Tibial nerve (tissue), 4 donors: ENCODE data around the gene DENND1A. TPM values are rescaled to one million over a fixed set of nuclear protein-coding genes. Genes with fewer than 3 reads are reported as not detected.

ENCODE experiments used
- DNase-seq, 2 donors: peaks; one replicate each; pipeline ENCODE4 v3.0.0-alpha.2; 2019; ENCODE audit warnings: low spot score in 2 of 2
- H3K27ac ChIP-seq, 4 donors: fragments of 200-600 bp; sonication (generic) in 3 of 4; one replicate each; pipeline ENCODE4 v1.5.1; 2017 to 2019; ENCODE audit warnings: mild to moderate bottlenecking in 1 of 4
- H3K27me3 ChIP-seq, 2 donors: fragments of 200-600 bp; sonication (generic) in 1 of 2; one replicate each; pipeline versions ENCODE4 v1.5.1 to v1.6.0; 2017 to 2019
- H3K36me3 ChIP-seq, 3 donors: fragments of 200-600 bp; sonication (generic); one replicate each; pipeline ENCODE4 v1.5.1; 2018 to 2019
- H3K4me1 ChIP-seq, 4 donors: fragments of 200-600 bp; sonication (generic) in 3 of 4; one replicate each; pipeline ENCODE4 v1.5.1; 2017 to 2019
- H3K4me3 ChIP-seq, 4 donors: fragments of 200-600 bp; sonication (generic) in 3 of 4; one replicate each; pipeline ENCODE4 v1.5.1; 2017 to 2019; ENCODE audit warnings: mild to moderate bottlenecking in 1 of 4, moderate library complexity in 1 of 4
- H3K9me3 ChIP-seq, 4 donors: fragments of 200-600 bp; sonication (generic) in 3 of 4; one replicate each; pipeline ENCODE4 v1.5.1; 2017 to 2019
- CTCF ChIP-seq, 5 experiments: fragments of 200-600 bp in 3 of 5; fragments of 450-650 bp in 2 of 5; sonication (generic) in 3 of 5; IDR thresholded peaks; one replicate each; pipeline ENCODE4 v1.5.1; 2016 to 2019; ENCODE audit warnings: antibody characterized with exemption in 5 of 5, mild to moderate bottlenecking in 3 of 5, moderate library complexity in 2 of 5
- EP300 ChIP-seq, 2 donors: sonication (generic); formaldehyde crosslinking; IDR thresholded peaks; one replicate each; pipeline ENCODE4 v1.6.1; 2017; ENCODE audit warnings: antibody characterized with exemption in 2 of 2, mild to moderate bottlenecking in 1 of 2
- POLR2A ChIP-seq, 2 donors: fragments of 450-650 bp; IDR thresholded peaks; one replicate each; pipeline ENCODE4 v1.6.1; 2017; ENCODE audit warnings: antibody characterized with exemption in 2 of 2, mild to moderate bottlenecking in 2 of 2, moderate library complexity in 2 of 2
- WGBS, 2 donors: methylation state at CpG; one replicate each; pipeline ENCODE4 v1.1.5; 2018; 5-methylcytosine and 5-hydroxymethylcytosine counted together
- total RNA-seq, 4 donors: library from RNA; depleted of rRNA; stranded (reverse); fragments of >200 nt; gene quantifications; one replicate each; pipeline ENCODE4 v1.1.0, GENCODE V29; 2016

The DENND1A gene
- total RNA-seq, 4 donors from 2014 or later: 17.5 to 34.8 (median 20.1) TPM

- TF ChIP-seq EP300 (IDR thresholded peaks at IDR 0.05): no peak
- no peak for TF ChIP-seq POLR2A (IDR thresholded peaks at IDR 0.05)
- no peak for TF ChIP-seq CTCF (IDR thresholded peaks at IDR 0.05)
- H3K27me3 ChIP-seq: no peaks in the 10 kb centered on the region
- no peak overlapping the region for H3K4me3 ChIP-seq
- H3K36me3 ChIP-seq: no peaks in the 10 kb centered on the region
- H3K4me1 ChIP-seq: no peaks in the 10 kb centered on the region
- no peaks in the 10 kb centered on the region for H3K9me3 ChIP-seq
- WGBS, 2 donors: 71 to 73% methylated on average over 1 of the region's 1 CpG
- DNase-seq: no peak
- H3K27ac ChIP-seq: no peak overlapping the region
Observed at GRCh38 chr9:123814496-123814895, 115.4 kb downstream of the DENND1A start.

- no peak for DNase-seq
- no peaks in the 10 kb centered on the region for H3K9me3 ChIP-seq
- H3K36me3 ChIP-seq: no peaks in the 10 kb centered on the region
- H3K4me3 ChIP-seq: no peak overlapping the region
- TF ChIP-seq EP300 (IDR thresholded peaks at IDR 0.05) (no peak), CTCF (IDR thresholded peaks at IDR 0.05) (no peak), POLR2A (IDR thresholded peaks at IDR 0.05) (no peak)
- WGBS, 2 donors: 93 to 95% methylated on average over 3 of the region's 3 CpGs
- H3K27ac ChIP-seq: no peak overlapping the region
- no peaks in the 10 kb centered on the region for H3K4me1 ChIP-seq
- no peaks in the 10 kb centered on the region for H3K27me3 ChIP-seq
Observed at GRCh38 chr9:123812984-123813383, 116.9 kb downstream of the DENND1A start.

GRCh38 chr9:123807251-123807650 is 122.7 kb downstream of the DENND1A start:
- TF ChIP-seq CTCF (IDR thresholded peaks at IDR 0.05): no peak
- TF ChIP-seq POLR2A (IDR thresholded peaks at IDR 0.05): no peak
- TF ChIP-seq EP300 (IDR thresholded peaks at IDR 0.05): no peak
- Histone ChIP-seq H3K27ac (no peak overlapping the region), H3K4me3 (no peak overlapping the region), H3K36me3 (no peaks in the 10 kb centered on the region), H3K27me3 (no peaks in the 10 kb centered on the region), H3K4me1 (no peaks in the 10 kb centered on the region), H3K9me3 (no peaks in the 10 kb centered on the region)
- DNase-seq: no peak
- WGBS, 2 donors: 95 to 96% methylated on average over 4 of the region's 4 CpGs

- no peak for DNase-seq
Observed at GRCh38 chr9:123806829-123807228, 123.1 kb downstream of the DENND1A start.

GRCh38 chr9:123798195-123798594 is 131.7 kb downstream of the DENND1A start:
- H3K4me3 ChIP-seq: no peak overlapping the region
- H3K4me1 ChIP-seq: peaks cover 0 to 11% (median 0%) of the 10 kb centered on the region in 4 donors
- no peak for DNase-seq
- no peaks in the 10 kb centered on the region for H3K9me3 ChIP-seq
- H3K36me3 ChIP-seq: no peaks in the 10 kb centered on the region
- 32 to 41% methylated on average over 1 of the region's 1 CpG for WGBS, 2 donors
- TF ChIP-seq POLR2A (IDR thresholded peaks at IDR 0.05) (no peak), CTCF (IDR thresholded peaks at IDR 0.05) (no peak), EP300 (IDR thresholded peaks at IDR 0.05) (no peak)
- H3K27me3 ChIP-seq: no peaks in the 10 kb centered on the region
- H3K27ac ChIP-seq: no peak overlapping the region

More at GRCh38 chr9:123806829-123807228, 123.1 kb downstream of the DENND1A start:
- no peak overlapping the region for H3K4me3 ChIP-seq
- no peaks in the 10 kb centered on the region for H3K4me1 ChIP-seq
- no peaks in the 10 kb centered on the region for H3K9me3 ChIP-seq
- H3K36me3 ChIP-seq: no peaks in the 10 kb centered on the region
- TF ChIP-seq POLR2A (IDR thresholded peaks at IDR 0.05) (no peak), EP300 (IDR thresholded peaks at IDR 0.05) (no peak), CTCF (IDR thresholded peaks at IDR 0.05) (no peak)
- no peak overlapping the region for H3K27ac ChIP-seq
- no peaks in the 10 kb centered on the region for H3K27me3 ChIP-seq
